H1 (cell line): ENCODE results near the gene FMR1.

Source experiments
- BCL11A ChIP-seq, 2 experiments: IDR thresholded peaks; one replicate each; pipeline ENCODE4 v1.6.1; 2011; ENCODE audit warnings: low read depth in 2 of 2, low read length in 2 of 2, mild to moderate bottlenecking in 2 of 2
- CEBPB ChIP-seq: IDR thresholded peaks from 2 replicates; pipeline ENCODE4 v1.6.1; 2012; ENCODE audit warnings: low read depth, low read length
- CREB1 ChIP-seq: IDR thresholded peaks from 2 replicates; pipeline ENCODE4 v1.6.1; 2012; ENCODE audit warnings: inconsistent platforms
- CTCF ChIP-seq, 3 experiments: IDR thresholded peaks; 1 replicate in 2 of 3; 2 replicates in 1 of 3; pipeline versions ENCODE4 v1.5.1 to v1.6.1; 2011; ENCODE audit warnings: low read length in 3 of 3, mild to moderate bottlenecking in 3 of 3, inconsistent platforms in 2 of 3, low read depth in 1 of 3, moderate library complexity in 1 of 3; ENCODE audit not compliant: insufficient read depth in 1 of 3; ENCODE audit errors: control extremely low read depth in 1 of 3
- E2F6 ChIP-seq: IDR thresholded peaks from 2 replicates; pipeline ENCODE4 v1.6.1; 2012; ENCODE audit warnings: inconsistent platforms
- EZH2 ChIP-seq: fragments of 200-600 bp; sonication (generic); IDR thresholded peaks from 2 replicates; pipeline ENCODE4 v1.7.1; 2012; ENCODE audit warnings: low read depth, mild to moderate bottlenecking, moderate library complexity, low read length, inconsistent platforms; ENCODE audit not compliant: severe bottlenecking
- HDAC6 ChIP-seq: IDR thresholded peaks from one replicate; pipeline ENCODE4 v1.7.1; 2012; ENCODE audit warnings: low read depth, mild to moderate bottlenecking, inconsistent platforms, low read length, moderate library complexity
- POLR2A ChIP-seq, 2 experiments: IDR thresholded peaks; 1 replicate in 1 of 2; 2 replicates in 1 of 2; pipeline ENCODE4 v1.6.1; 2011; ENCODE audit warnings: low read depth in 2 of 2, low read length in 2 of 2, mild to moderate bottlenecking in 2 of 2; ENCODE audit errors: control extremely low read depth in 1 of 2
- SIN3A ChIP-seq, 2 experiments: IDR thresholded peaks in 1 of 2; conservative IDR thresholded peaks in 1 of 2; 2 replicates each; pipeline ENCODE4 v1.6.1; 2011 to 2012; ENCODE audit warnings: low read length in 2 of 2, improper control_type of control experiment in 1 of 2, low read depth in 1 of 2, mild to moderate bottlenecking in 1 of 2
- SP4 ChIP-seq: IDR thresholded peaks from 2 replicates; pipeline ENCODE4 v1.6.1; 2012; ENCODE audit warnings: low read length, inconsistent platforms
- TBP ChIP-seq: IDR thresholded peaks from 2 replicates; pipeline ENCODE4 v1.6.1; 2011; ENCODE audit warnings: low read depth, low read length, improper control_type of control experiment

GRCh38 chrX:147912093-147912801 lies 528 bp downstream of the FMR1 start:
- TF ChIP-seq SIN3A (conservative IDR thresholded peaks at IDR 0.05 in 1 of 2, IDR thresholded peaks at IDR 0.05 in 1 of 2; ENCODE audit: low read depth in 1 of 2, low read length in 2 of 2) (no peak), EZH2 (no peak), HDAC6 (no peak), CTCF (IDR thresholded peaks at IDR 0.05; ENCODE audit: control extremely low read depth in 1 of 3, insufficient read depth in 1 of 3, low read depth in 1 of 3, low read length in 3 of 3) (no peak), TBP (peak; percentile 26; the same call in 1 of the 2 replicates), CREB1 (no peak), SP4 (no peak), E2F6 (no peak), CEBPB (no peak), BCL11A (IDR thresholded peaks at IDR 0.05; ENCODE audit: low read depth in 2 of 2, low read length in 2 of 2) (no peak), POLR2A (IDR thresholded peaks at IDR 0.05; ENCODE audit: control extremely low read depth in 1 of 2, low read depth in 2 of 2, low read length in 2 of 2) (peak in 1 of 2 experiments; percentile 64; a peak in 1 of 3 replicates)
